HL-60/S4 (cell line): ENCODE measurements around the gene ARMC5.
"Not testable (repeated sequence)": the region's sequence is repeated elsewhere in the genome, so short reads cannot be mapped to it uniquely, and the experiment has no call there.

Experiments used
- in situ Hi-C: fragments of 300-500 bp; cut with MboI; formaldehyde crosslinking; loops from 2 replicates; pipeline ENCODE4 v1.14.3; 2022; ENCODE audit warnings: low sequenced_read_pairs

ARMC5 gene

DNA sequence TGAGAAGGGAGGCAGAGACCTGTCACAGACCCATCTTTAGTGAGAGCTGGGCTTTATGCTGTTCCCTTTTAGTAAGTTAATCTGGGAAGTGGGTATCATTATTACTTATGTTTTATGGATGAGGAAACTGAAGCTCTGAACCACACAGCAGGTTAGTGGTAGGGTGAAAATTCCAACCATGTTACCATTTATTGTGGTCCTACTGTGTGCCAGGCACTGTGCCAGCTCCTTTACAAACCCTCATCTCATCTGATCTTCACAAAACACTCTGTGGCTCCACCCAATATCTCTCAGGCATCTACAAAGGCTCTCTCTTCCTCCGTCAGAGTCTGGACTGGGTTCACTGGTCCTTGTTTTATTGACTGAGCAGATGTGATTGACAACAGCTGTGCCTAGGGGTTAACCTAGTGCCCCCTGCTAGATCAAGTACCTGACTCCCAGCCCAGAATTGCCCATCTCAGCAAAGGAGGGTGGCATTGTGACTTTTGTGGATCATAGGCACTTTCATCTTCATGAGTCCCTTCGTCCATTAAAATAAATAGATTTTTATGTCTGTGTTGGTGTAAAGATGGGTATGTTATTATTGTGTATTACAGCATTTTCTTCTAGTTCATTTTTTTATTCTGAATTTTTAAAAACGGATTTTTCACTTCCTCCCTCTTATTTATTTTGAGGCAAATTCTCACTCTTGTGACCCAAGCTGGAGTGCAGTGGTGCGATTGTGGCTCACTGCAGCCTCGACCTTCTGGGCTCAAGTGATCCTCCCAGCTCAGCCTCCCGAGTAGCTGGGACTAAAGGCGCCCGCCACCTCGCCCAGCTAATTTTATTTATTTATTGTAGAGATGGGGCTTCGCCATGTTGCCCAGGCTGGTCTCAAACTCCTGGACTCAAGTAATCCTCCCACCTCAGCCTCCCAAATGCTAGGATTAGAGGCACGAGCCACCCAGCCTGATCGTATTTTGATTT is 15.8 kb downstream of the ARMC5 start:
- in situ Hi-C loops: no loop called here

DNA sequence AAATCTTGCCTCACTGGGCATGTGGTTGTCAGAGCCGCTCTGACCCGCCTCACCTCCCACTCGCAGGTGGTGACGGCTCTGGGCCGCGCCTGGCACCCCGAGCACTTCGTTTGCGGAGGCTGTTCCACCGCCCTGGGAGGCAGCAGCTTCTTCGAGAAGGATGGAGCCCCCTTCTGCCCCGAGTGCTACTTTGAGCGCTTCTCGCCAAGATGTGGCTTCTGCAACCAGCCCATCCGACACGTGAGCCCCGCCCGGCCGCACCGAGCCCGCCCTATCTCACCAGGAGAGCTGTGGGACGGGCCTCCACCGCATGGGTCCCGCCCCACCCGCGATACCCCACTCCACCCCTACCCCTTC is 16.6 kb downstream of the ARMC5 start:
- in situ Hi-C loops: no loop called here

DNA sequence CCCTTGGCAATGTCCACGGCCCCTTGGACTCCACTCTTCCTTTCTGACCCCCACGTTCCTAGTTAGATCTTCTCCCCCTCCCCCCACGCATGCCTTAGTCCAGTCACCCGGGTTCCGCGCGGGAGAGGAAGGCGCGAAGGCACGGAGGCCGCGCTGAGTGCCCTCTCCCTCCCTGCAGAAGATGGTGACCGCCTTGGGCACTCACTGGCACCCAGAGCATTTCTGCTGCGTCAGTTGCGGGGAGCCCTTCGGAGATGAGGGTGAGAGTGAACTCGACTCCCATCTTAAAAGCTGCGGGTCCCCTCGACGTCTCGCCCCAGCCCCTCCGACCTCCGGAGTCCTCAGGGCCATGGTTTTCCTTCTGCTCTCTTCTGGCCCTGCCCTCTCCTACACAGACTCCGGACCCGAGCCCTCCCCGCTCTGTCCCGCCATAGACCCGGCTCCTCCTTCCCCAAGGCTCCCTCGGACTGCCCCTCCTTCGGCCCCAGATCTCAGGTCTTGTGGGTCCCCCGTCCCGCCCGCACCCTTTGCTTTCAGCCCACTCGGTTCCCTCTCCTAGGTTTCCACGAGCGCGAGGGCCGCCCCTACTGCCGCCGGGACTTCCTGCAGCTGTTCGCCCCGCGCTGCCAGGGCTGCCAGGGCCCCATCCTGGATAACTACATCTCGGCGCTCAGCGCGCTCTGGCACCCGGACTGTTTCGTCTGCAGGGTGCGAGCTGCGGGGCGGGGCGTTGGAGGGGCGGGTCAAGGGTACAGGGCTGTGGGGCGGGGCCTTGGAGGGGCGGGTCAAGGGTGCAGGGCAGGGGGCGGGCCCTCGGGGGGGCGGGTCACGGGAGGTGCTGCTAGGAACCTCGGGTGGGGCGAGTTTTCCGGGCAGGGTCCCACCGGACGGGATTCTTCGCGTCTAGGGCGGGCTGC is 17.3 kb downstream of the ARMC5 start:
- in situ Hi-C loops: no loop called here

DNA sequence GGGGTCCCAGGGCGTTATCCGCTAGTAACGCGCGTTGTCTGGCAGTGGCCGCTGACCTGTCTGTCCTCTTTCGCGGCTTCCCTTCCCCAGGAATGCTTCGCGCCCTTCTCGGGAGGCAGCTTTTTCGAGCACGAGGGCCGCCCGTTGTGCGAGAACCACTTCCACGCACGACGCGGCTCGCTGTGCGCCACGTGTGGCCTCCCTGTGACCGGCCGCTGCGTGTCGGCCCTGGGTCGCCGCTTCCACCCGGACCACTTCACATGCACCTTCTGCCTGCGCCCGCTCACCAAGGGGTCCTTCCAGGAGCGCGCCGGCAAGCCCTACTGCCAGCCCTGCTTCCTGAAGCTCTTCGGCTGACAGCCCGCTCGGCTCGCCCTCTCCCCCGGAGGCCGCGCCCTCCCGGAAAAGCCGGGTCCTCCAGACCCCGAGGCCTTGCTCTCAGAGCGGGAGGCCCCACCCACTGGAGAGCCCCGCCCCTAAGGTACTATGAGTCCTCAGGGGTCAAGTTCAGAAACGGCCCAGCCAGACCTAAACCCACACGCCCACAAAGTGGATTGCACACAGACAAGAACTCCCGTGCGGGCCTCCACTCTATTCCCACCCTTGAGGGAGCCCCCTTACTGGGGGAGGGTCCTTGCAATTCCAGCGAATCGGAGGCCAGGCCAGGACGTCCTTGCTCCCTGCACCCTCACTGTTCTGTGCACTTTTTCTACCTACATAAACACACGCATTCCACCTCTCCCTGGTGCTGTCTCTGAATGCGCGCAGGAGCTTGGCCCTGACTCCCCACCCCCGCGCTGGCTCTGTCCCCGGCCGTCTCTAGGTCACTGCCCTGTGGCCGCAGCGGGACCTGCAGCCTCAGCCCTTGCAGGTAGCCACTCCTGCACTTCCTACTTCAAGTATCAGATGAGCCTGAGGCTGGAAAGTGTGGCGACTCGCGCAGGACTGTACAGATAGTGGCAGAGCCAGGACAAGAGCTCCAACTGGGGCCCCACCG is 18.2 kb downstream of the ARMC5 start:
- in situ Hi-C loops: no loop called here

DNA sequence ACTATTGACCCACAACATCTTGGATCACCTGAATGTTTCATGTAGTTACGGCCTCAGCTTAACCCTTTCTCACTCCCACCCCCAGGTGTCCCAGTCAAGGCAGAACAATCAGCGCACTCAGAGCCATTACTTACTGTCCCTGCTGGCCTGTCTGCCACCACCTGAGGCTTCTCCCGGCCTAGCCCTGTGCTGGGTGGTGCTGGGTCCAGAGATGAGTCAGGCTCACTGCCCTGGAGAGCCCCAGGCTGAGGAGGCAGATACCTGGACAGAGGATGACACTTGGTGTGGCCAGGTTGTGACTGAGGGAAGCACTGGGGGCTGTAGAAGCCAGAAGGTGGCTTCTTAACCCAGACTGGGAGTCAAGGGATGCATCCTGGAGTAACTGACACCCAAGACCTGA is 19.7 kb downstream of the ARMC5 start:
- in situ Hi-C loops: no loop called here

DNA sequence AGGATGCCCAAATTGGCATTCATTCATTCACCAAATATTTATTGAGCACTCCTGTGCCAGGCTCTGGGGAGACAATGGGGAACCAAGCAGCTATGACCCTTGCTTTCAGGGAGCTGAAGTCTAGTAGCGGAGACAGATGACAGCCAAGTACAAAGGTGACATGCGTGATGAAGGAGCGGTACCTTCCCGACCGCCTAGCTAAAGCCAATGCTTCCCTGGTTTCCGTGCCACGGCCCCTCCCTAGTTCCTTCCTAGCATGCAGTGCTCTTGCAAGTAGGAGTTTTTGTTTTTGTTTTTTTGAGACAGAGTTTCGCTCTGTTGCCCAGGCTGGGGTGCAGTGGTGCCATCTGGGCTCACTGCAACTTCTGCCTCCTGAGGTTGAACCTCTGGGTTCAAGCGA is 20.4 kb downstream of the ARMC5 start:
- in situ Hi-C loops: no loop called here

DNA sequence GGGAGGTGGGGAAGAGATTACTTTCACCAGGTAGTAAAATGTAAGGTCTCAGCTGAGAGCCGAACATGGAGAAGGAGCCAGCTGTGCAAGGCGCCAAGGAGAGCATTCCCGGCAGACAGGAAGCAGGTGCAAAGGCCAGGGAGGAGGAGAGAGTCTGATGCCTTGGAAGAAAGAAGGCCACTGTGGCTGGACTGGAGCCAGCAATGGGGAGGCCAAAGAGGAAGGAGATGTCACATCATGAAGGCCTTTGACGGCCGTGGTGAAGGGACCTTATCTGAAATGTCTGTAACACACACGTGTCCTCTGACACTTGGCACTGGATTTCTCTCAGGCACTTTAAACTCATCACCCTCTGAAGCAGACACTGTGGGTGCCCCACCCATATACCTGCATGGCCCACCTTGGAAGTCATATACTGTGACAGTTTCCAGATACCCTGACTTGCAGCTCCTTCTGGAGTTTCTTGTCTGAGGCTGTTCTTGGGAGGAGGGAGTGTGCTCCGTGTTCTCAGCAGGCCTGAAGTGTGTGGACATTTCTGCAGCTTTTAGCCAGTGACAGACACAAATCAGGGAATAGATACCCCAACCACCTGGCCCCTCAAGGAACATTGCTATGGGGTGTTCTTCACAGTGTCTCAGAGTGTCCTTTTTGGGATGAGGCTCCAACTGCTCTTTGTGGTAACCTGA is 21.7 kb downstream of the ARMC5 start:
- in situ Hi-C loops: no loop called here

DNA sequence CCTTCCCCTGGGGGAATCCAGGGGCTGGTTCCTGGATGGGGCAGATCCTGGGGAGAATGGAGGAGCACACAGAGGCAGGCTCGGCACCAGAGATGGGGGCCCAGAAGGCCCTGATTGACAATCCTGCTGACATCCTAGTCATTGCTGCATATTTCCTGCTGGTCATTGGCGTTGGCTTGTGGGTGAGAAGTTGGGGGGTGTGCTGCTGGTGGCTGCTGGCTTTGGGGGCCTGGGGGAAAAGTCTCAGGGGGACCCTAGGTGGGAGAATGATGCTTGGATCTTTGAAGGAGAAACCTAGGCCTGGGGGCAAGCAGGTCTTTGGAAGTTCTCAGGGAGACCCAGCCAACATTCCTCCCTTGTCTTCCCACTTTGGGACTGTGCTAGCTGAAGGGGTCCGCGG is 23.8 kb downstream of the ARMC5 start, which contains the start of gene SLC5A2:
Gene SLC5A2 (plus strand): TSS at position 43 of the 400 bp plus-strand sequence. CDS start 14 bp downstream, at position 57.
- in situ Hi-C loops: no loop called here

DNA sequence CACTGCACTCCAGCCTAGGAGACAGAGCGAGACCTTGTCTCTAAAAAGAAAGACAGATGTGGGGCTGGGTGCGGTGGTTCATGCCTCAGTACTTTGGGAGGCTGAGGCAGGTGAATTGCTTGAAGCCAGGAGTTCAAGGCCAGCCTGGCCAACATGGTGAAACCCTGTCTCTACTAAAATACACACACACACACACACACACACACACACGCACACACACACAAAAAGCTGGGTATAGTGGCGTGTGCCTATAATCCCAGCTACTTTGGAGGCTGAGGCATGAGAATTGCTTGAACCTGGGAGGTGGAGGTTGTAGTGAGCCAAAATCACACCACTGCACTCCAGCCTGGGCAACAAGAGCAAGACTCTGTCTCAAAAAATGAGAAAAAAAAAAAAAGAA is 24.7 kb downstream of the ARMC5 start:
- in situ Hi-C loops: not testable (repeated sequence)

DNA sequence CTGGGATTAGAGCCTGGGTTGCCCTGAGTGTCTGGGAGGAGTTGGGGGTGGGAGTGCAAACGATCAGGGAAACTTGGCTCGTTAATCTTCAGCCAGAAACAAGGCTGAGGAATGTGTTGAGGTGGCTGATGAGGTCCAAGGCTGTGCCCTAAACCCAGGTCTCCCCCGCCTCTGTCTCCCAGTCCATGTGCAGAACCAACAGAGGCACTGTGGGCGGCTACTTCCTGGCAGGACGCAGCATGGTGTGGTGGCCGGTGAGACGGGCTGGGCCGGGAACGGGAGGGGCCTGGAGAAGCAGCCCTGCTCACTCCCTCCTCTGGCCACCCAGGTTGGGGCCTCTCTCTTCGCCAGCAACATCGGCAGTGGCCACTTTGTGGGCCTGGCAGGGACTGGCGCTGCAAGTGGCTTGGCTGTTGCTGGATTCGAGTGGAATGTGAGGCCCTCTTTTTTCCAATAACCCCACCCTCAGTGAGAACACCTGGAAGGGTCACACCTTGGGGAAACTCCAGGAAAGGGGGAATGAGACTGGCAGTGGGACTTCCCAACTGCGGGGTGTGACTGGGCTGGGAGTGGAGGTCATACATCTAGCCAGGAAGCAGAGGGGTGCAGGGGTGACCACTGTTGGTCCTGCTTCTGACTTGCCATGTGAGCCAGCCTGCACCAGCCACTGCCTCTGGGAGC is 25.3 kb downstream of the ARMC5 start:
- in situ Hi-C loops: no loop called here

DNA sequence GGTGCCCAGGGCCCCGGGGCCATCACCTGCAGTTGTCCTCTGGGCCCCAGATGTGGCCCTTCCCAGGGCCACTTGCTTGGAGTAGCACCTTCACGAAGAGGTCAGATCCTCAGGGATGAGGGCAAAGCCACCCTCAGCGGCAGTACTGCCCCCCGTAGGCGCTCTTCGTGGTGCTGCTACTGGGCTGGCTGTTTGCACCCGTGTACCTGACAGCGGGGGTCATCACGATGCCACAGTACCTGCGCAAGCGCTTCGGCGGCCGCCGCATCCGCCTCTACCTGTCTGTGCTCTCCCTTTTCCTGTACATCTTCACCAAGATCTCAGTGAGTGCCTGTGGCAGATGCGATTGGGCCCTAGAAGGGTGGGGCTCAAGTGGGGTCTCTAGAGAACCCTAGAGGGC is 26.3 kb downstream of the ARMC5 start:
- in situ Hi-C loops: no loop called here

DNA sequence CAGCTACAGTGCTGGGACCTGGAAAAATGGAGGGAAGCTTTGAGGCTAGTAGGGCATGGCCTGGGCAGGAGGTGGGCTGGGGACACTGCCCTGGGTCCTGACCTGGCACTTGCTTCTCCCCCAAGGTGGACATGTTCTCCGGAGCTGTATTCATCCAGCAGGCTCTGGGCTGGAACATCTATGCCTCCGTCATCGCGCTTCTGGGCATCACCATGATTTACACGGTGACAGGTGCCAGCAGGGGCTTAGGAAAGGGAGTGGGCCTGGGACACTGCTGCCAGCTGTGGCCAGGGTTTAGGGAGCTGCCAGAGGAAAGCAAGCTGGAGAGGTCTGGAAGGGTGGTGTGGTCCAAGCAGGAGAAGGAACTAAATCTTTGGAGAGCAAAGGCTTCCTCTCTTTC is 26.7 kb downstream of the ARMC5 start:
- in situ Hi-C loops: no loop called here

DNA sequence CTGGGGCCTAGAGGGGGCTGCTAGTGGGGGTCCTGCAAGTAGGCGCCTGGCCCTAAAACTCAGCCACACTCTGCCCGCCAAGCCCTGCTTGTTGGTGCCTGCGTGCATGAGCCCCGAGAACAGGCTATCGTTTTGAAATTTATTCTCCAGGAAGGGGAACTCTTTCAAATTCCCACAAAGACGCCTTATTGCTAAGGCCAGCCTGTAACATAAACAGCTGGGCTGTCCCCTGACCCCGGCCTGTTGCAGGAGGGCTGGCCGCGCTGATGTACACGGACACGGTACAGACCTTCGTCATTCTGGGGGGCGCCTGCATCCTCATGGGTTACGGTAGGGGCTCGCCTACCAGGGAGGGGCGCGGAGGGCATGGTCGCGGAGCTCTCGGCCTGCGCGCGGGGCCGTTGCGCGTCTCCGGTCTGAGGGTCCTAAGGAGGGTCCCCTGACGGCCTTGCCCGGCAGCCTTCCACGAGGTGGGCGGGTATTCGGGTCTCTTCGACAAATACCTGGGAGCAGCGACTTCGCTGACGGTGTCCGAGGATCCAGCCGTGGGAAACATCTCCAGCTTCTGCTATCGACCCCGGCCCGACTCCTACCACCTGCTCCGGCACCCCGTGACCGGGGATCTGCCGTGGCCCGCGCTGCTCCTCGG is 27.9 kb downstream of the ARMC5 start:
- in situ Hi-C loops: no loop called here

DNA sequence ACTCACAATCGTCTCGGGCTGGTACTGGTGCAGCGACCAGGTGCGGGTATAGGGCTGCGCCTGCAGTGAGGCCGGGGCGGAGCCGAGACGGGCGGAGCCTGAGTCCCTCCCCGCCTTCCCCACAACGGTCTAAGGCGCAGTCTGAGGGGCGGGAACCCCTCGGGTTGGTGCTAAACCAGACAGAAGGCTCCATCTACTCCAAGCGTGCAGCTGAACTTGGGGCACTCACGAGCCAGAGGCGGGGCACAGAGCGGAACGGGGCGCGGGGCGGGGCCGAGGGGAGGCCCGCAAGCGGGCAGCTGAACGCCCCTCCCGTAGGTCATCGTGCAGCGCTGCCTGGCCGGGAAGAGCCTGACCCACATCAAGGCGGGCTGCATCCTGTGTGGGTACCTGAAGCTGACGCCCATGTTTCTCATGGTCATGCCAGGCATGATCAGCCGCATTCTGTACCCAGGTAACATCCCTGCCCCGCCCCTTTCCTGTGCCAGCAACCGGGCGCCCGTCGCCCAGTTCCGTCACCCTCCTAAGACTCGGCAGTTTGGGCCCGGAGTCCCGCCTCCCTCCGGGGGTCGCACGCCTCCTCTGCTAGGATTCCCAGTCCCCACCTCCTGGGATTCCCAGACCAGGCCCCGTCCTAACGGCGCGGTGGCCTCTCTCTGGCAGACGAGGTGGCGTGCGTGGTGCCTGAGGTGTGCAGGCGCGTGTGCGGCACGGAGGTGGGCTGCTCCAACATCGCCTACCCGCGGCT is 28.6 kb downstream of the ARMC5 start:
- in situ Hi-C loops: no loop called here

DNA sequence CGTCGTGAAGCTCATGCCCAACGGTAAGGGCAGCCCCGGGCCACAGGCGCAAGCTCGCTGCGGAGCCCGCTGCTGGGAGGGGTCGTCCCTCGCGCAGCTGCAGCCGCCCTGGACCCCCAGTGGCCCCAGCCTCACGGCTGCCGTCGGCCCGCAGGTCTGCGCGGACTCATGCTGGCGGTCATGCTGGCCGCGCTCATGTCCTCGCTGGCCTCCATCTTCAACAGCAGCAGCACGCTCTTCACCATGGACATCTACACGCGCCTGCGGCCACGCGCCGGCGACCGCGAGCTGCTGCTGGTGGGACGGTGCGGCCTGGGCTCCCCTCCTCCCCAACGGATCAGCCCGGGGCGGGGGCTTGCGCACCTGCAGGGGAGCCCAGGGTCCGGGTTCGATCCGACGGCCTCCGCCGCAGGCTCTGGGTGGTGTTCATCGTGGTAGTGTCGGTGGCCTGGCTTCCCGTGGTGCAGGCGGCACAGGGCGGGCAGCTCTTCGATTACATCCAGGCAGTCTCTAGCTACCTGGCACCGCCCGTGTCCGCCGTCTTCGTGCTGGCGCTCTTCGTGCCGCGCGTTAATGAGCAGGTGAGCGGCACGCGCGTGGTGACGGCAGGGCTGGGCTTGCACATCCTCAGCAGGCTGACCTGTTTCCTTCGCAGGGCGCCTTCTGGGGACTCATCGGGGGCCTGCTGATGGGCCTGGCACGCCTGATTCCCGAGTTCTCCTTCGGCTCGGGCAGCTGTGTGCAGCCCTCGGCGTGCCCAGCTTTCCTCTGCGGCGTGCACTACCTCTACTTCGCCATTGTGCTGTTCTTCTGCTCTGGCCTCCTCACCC is 29.4 kb downstream of the ARMC5 start:
- in situ Hi-C loops: no loop called here

DNA sequence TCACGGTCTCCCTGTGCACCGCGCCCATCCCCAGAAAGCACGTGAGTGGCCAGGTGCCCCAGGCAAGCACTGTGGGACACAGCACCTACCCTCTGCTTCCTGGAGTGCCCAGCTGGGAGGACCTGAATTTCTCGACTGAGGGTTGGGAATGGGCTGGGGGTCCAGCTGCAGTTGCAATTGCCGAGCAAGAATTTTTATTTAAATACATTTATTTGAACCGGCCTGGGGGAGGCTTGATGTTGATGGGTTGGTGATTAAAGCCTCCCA is 29.9 kb downstream of the ARMC5 start:
- in situ Hi-C loops: no loop called here
